ENCODE data around the gene MEF2A.

Gene MEF2A

DNA sequence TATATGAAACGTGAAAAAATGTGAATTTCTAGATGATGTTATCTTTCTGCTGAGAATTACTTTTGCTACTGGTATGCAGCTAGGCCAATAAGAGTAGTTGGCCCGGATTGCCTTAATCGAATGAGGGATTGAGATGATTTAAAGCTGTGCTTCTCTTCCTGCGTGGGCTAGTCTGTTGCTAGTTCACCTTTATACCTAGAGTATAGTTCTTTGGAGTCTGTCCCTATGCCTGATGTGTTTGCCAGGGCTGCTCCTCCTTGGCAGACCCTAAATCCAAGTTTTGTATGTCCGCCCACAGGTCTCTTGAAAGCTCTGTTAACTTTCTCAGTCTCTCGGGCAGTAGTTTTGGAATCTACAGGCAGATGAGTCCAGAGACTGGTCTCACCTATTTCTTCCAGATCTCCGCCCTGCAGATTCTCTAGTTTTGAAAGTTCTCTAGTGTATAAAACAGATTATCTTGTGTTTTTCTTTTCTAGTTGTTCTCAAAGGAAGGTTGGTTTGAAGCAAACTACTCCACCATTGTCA, 64.9 kb downstream of the MEF2A start:
- H3K27ac ChIP-seq, result peak overlapping the region; percentile 55; the same call in 1 of the 2 replicates
- DNase-seq (ENCODE audit: low read depth, low spot score), result no peak
- H3K9ac ChIP-seq (ENCODE audit: insufficient read length), result no peak overlapping the region
- H3K9me3 ChIP-seq (ENCODE audit: low read depth, low read length), result no peaks in the 10 kb centered on the region
- peaks cover 25% of the 10 kb centered on the region for H3K36me3 ChIP-seq (ENCODE audit: insufficient read depth, low read length)
- TF ChIP-seq EZH2 (IDR thresholded peaks at IDR 0.05) (no peak), POLR2AphosphoS5 (IDR thresholded peaks at IDR 0.05; ENCODE audit: borderline replicate concordance, low read depth, low read length) (no peak), FOXP2 (optimal IDR thresholded peaks at IDR 0.05; ENCODE audit: control extremely low read depth, extremely low read length, insufficient read depth) (no peak)
- H3K4me3 ChIP-seq, result peak overlapping the region; percentile 3; the same call in 1 of the 2 replicates

DNA sequence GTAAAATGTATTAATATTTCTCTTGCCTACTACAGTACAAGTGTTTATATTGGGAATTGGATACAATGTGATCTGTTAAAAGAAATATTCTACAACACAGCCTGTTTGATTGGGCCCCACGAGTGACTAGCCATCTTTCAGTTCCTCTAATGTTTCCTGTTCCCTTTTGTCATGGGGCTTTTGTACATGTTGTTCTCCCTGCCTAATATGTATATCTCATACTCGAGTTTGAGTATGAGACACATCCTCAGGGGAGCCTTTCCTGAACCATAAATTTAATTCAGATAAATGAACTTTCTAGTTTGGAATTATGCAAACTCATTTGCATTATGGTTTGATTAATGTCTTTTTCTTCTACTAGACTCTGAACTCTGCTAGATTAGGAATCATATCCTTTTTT, 65.5 kb downstream of the MEF2A start:
- no peaks in the 10 kb centered on the region for H3K9me3 ChIP-seq (ENCODE audit: low read depth, low read length)
- peak; percentile 68 for DNase-seq (ENCODE audit: low read depth, low spot score)
- no peak overlapping the region for H3K9ac ChIP-seq (ENCODE audit: insufficient read length)
- H3K27ac ChIP-seq, result peak overlapping the region; percentile 15; the same call in 1 of the 2 replicates
- peaks cover 25% of the 10 kb centered on the region for H3K36me3 ChIP-seq (ENCODE audit: insufficient read depth, low read length)
- H3K4me3 ChIP-seq, result peak overlapping the region; percentile 3; the same call in 1 of the 2 replicates
- TF ChIP-seq FOXP2 (optimal IDR thresholded peaks at IDR 0.05; ENCODE audit: control extremely low read depth, extremely low read length, insufficient read depth) (no peak), POLR2AphosphoS5 (IDR thresholded peaks at IDR 0.05; ENCODE audit: borderline replicate concordance, low read depth, low read length) (no peak), EZH2 (IDR thresholded peaks at IDR 0.05) (no peak)

DNA sequence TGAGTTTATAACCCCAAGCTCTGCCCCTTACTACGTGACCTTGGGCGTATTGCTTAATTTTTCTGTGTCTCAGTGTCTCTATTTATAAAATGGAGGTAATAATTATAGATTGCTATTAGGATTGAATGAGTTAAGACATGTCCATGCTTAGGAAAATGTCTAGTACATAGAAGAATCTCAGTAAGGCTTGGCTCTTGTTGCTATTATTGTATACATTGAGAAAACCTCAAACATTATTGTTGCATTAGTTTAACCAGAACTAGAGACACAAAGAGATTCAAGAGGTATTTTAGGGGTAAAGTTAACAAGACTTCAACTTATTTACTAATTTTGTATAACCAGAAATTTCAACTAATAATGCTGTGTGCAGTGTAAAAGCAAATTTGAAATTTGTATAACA, 66.7 kb downstream of the MEF2A start:
- H3K9me3 ChIP-seq (ENCODE audit: low read depth, low read length), result no peaks in the 10 kb centered on the region
- H3K4me3 ChIP-seq, result no peak overlapping the region
- peaks cover 25% of the 10 kb centered on the region for H3K36me3 ChIP-seq (ENCODE audit: insufficient read depth, low read length)
- H3K27ac ChIP-seq, result no peak overlapping the region
- no peak overlapping the region for H3K9ac ChIP-seq (ENCODE audit: insufficient read length)
- TF ChIP-seq POLR2AphosphoS5 (IDR thresholded peaks at IDR 0.05; ENCODE audit: borderline replicate concordance, low read depth, low read length) (no peak), EZH2 (IDR thresholded peaks at IDR 0.05) (no peak), FOXP2 (optimal IDR thresholded peaks at IDR 0.05; ENCODE audit: control extremely low read depth, extremely low read length, insufficient read depth) (no peak)
- no peak for DNase-seq (ENCODE audit: low read depth, low spot score)

DNA sequence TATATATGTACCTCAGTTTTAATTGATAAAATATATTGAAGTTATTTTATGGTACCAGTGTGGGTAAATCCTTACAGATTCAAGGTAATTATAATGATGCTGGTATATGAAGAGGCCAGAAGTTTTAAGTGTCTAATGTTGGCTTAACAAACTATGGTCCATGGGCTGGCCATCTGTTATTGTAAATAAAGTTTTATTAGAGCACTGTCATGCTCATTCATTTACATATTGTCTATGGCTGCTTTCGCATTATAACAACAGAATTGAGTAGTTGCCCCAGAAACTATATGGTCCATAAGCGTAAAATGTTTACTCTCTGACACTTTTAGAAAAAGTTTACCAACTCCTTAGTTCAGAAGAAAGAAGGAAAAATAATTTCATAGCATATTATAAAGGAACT, 67.9 kb downstream of the MEF2A start:
- TF ChIP-seq POLR2AphosphoS5 (IDR thresholded peaks at IDR 0.05; ENCODE audit: borderline replicate concordance, low read depth, low read length) (no peak), EZH2 (IDR thresholded peaks at IDR 0.05) (no peak), FOXP2 (optimal IDR thresholded peaks at IDR 0.05; ENCODE audit: control extremely low read depth, extremely low read length, insufficient read depth) (no peak)
- Histone ChIP-seq H3K9me3 (ENCODE audit: low read depth, low read length) (no peaks in the 10 kb centered on the region), H3K36me3 (ENCODE audit: insufficient read depth, low read length) (peaks cover 25% of the 10 kb centered on the region), H3K9ac (ENCODE audit: insufficient read length) (no peak overlapping the region), H3K27ac (no peak overlapping the region), H3K4me3 (no peak overlapping the region)
- DNase-seq (ENCODE audit: low read depth, low spot score), result no peak

DNA sequence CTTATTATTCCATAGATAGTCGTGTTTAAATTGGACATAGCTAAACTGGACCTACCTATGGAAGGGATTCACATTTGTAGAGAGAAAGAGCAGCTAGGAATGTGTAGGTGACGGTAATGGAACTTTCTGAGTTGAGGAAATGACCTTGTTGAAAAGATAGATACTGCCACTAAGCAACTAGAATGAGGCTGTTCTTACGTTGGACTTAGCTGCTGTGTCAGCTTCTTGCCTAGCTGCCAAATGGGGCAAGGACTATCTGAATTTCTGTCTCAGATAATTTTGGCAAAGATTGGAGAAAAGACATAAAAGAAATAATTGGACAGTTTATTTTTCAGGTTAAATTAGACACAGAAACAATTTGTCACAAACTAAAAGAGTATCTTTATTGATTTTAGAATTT, 68.8 kb downstream of the MEF2A start:
- DNase-seq (ENCODE audit: low read depth, low spot score), result no peak
- no peaks in the 10 kb centered on the region for H3K9me3 ChIP-seq (ENCODE audit: low read depth, low read length)
- H3K36me3 ChIP-seq (ENCODE audit: insufficient read depth, low read length), result peaks cover 25% of the 10 kb centered on the region
- TF ChIP-seq POLR2AphosphoS5 (IDR thresholded peaks at IDR 0.05; ENCODE audit: borderline replicate concordance, low read depth, low read length) (no peak), FOXP2 (optimal IDR thresholded peaks at IDR 0.05; ENCODE audit: control extremely low read depth, extremely low read length, insufficient read depth) (no peak)
- no peak overlapping the region for H3K9ac ChIP-seq (ENCODE audit: insufficient read length)
- H3K27ac ChIP-seq, result no peak overlapping the region
- H3K4me3 ChIP-seq, result no peak overlapping the region

DNA sequence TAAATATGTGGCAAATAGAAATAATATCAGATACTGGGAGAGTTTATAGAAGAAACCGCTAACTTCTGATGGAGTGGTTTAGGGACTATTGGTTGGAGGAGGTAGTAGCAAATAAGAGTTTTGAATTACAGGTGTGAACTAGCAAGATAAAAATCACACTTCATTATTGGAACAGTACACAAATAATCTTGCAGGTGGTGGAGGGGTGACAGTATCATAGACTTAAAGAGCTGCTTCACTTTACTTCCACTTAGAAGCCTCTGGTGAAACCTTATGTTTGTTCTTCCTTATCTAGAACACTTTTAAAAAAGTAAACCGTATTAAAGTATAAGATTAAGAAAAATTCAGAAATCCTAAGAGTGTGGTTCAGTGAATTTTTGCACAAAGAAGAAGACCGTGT, 69.4 kb downstream of the MEF2A start:
- Histone ChIP-seq H3K27ac (no peak overlapping the region), H3K9ac (ENCODE audit: insufficient read length) (no peak overlapping the region), H3K4me3 (no peak overlapping the region), H3K36me3 (ENCODE audit: insufficient read depth, low read length) (peaks cover 29% of the 10 kb centered on the region), H3K9me3 (ENCODE audit: low read depth, low read length) (no peaks in the 10 kb centered on the region)
- TF ChIP-seq FOXP2 (optimal IDR thresholded peaks at IDR 0.05; ENCODE audit: control extremely low read depth, extremely low read length, insufficient read depth) (no peak), POLR2AphosphoS5 (IDR thresholded peaks at IDR 0.05; ENCODE audit: borderline replicate concordance, low read depth, low read length) (no peak), EZH2 (IDR thresholded peaks at IDR 0.05) (no peak)
- no peak for DNase-seq (ENCODE audit: low read depth, low spot score)

DNA sequence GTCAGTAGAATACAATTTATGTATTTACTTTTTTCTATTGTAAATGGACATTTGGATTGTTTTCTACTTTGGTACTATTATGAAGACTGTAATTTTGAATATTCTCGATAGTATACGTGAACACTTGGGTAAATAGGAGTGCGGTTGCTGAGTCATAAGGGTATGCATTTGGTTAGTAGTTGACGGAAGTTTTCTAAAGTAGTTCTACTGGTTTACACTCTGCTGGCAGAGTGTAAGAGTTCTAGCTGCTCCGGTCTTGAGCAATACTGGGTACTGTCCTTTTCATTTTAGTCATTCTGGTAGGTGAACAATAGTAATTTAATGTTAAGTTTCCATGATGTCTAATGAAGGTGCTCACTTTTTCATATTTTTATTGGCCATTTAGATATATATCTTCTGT, 70.0 kb downstream of the MEF2A start:
- Histone ChIP-seq H3K36me3 (ENCODE audit: insufficient read depth, low read length) (peaks cover 32% of the 10 kb centered on the region), H3K4me3 (no peak overlapping the region), H3K9me3 (ENCODE audit: low read depth, low read length) (no peaks in the 10 kb centered on the region), H3K27ac (no peak overlapping the region), H3K9ac (ENCODE audit: insufficient read length) (no peak overlapping the region)
- TF ChIP-seq POLR2AphosphoS5 (IDR thresholded peaks at IDR 0.05; ENCODE audit: borderline replicate concordance, low read depth, low read length) (no peak), EZH2 (IDR thresholded peaks at IDR 0.05) (no peak), FOXP2 (optimal IDR thresholded peaks at IDR 0.05; ENCODE audit: control extremely low read depth, extremely low read length, insufficient read depth) (no peak)
- no peak for DNase-seq (ENCODE audit: low read depth, low spot score)

DNA sequence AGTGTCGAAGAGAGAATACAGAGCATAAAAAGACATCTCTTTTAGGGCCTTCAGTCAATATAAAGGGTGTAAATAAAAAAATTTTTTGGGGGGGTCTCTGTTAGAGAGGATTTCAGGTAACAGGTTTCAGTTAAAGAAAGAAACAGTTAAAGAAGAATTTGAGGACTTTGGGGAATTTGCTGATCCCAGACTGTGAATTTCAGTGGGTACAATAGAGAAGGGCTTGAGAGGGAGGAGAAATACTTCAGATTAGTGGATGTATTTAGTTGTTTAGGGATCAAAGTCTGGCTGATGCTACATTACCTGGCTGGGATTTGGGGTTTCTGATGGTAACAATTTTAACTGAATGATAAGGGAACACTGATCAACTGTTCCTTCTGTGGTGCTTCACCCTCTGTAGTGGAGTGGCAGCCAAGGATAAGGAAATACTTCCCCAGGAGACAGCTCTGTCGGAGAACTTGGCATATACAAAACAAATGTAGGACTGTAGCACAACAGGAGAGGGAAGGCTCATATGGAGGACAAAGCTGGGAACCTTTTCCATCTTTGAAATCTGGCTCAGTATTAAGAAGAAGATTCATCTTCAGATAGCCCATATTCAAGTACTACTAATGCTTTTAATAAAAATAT, 79.2 kb downstream of the MEF2A start:
- Histone ChIP-seq H3K27ac (no peak overlapping the region), H3K4me3 (no peak overlapping the region), H3K36me3 (ENCODE audit: insufficient read depth, low read length) (peaks cover 42% of the 10 kb centered on the region), H3K9me3 (ENCODE audit: low read depth, low read length) (no peaks in the 10 kb centered on the region), H3K9ac (ENCODE audit: insufficient read length) (no peak overlapping the region)
- TF ChIP-seq FOXP2 (optimal IDR thresholded peaks at IDR 0.05; ENCODE audit: control extremely low read depth, extremely low read length, insufficient read depth) (no peak), POLR2AphosphoS5 (IDR thresholded peaks at IDR 0.05; ENCODE audit: borderline replicate concordance, low read depth, low read length) (no peak), EZH2 (IDR thresholded peaks at IDR 0.05) (no peak)
- no peak for DNase-seq (ENCODE audit: low read depth, low spot score)

All from SK-N-MC (cell line).